B cell (primary cell): ENCODE data around the gene KCNQ1OT1.

Experiments used
- EZH2 ChIP-seq: IDR thresholded peaks from 2 replicates; pipeline ENCODE4 v1.6.1; 2012; ENCODE audit warnings: borderline replicate concordance, low read depth, mild to moderate bottlenecking, moderate library complexity, low read length; ENCODE audit not compliant: insufficient read depth, poor library complexity, severe bottlenecking
- TF ChIP-seq, protein P1 (sequence below): fragments of 200-600 bp; IDR thresholded peaks from one replicate; pipeline ENCODE4 v1.8.0; 2022; ENCODE audit warnings: antibody characterized with exemption, mild to moderate bottlenecking

DNA sequence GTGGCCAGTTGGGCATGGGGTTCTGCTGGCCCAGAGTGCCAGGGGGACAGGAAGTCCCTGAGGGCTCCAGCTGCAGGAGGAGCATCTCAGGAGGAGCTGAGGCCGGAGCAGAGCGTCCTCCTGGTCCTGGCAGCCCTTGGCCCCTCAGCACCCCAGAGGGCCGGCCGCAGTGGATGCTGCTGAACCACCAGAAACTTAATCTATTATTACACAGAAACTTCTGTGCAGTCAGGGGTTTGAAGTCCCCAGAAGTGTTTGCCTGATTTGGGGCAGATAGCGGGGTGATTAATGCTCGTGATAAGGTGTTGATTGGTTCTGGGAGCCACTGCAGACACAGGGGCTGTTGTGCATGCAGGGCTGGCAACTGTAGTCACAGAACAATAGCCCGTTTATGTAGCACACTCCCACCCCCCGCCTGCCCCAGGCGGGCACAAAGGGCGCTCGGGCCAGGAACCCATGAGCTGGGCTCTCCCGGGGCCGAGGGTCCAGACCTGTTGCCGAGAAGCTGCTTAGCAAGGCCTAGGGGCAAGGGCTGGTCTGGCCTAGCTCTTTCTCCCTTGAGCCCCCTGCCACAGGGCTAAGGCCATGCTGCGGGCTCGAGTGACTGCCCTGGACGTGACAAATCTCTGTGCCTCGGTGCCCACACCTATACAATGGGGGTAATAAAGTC, 29.0 kb upstream of the KCNQ1OT1 start:
- no peak for TF ChIP-seq EZH2
- TF ChIP-seq, protein P1, sequence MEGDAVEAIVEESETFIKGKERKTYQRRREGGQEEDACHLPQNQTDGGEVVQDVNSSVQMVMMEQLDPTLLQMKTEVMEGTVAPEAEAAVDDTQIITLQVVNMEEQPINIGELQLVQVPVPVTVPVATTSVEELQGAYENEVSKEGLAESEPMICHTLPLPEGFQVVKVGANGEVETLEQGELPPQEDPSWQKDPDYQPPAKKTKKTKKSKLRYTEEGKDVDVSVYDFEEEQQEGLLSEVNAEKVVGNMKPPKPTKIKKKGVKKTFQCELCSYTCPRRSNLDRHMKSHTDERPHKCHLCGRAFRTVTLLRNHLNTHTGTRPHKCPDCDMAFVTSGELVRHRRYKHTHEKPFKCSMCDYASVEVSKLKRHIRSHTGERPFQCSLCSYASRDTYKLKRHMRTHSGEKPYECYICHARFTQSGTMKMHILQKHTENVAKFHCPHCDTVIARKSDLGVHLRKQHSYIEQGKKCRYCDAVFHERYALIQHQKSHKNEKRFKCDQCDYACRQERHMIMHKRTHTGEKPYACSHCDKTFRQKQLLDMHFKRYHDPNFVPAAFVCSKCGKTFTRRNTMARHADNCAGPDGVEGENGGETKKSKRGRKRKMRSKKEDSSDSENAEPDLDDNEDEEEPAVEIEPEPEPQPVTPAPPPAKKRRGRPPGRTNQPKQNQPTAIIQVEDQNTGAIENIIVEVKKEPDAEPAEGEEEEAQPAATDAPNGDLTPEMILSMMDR, result no peak
